ENCODE measurements around the gene PSG3. TPM values are rescaled to one million over a fixed set of nuclear protein-coding genes. Genes with fewer than 3 reads are reported as not detected.
"Not testable (repeated sequence)": the region's sequence is repeated elsewhere in the genome, so short reads cannot be mapped to it uniquely, and the experiment has no call there.

Gene PSG3
- total RNA-seq, 1 donor from 2014 or later: not detected

DNA sequence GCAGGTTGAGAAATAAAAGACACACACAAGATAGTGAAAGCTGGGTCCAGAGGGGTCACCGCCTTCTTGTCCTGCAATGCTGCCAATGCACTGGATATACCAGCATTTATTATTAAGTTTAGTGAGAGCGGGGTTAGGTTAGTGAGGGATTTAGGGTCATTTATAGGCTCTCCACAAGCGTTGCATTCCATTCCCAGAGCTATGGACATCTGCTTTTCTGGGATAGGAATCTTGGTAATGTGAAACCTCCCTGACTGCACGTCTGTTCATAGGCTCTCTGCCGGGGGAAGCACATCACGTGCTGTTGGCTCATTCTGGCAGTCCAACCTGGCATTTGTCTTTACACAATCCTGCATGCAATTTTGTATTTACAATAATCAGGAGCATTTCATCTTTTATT is 27.5 kb downstream of the PSG3 start:
- intact Hi-C loops (cut with DNase I); ATAC-seq; DNase-seq (ENCODE audit: missing footprints): not testable (repeated sequence)

DNA sequence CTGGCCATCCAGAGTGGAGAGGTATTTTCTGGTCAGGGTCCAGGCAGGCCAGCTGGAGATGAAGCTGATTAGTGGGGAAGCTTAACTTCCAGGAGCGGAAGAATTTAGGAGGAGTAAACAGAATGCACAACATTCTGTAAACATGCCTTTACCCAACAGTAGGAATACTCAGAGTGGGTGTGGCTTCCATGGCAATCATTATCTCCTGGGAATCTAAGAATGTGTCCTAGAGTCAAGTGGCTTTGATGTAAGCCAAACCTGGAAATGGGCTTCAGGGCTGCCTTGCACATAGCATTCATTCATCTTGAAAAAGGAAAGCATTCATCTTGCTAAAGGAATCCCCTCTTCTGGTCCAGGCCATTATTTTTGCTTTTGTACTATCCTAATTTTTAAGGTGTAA is 29.3 kb downstream of the PSG3 start:
- ATAC-seq; DNase-seq (ENCODE audit: missing footprints); intact Hi-C loops (cut with DNase I): not testable (repeated sequence)

DNA sequence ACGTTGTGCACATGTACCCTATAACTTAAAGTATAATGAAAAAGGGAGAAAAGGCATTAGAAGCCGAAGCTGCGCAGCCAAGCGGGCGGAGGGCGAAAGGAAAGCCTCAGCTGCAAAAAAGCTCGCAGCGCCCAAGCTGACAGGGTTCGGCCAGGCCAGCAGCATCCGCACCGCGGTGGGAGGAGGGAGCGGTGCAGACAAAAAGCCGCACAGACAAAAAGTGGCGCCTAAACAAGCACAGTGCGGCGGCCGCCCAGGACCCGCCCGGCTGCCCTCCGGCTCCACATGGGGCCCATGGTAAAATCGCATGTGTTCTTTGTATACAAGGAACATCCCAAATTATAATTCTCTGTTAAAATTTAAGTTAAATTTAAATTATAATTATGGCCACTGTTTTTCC is 42.4 kb downstream of the PSG3 start:
- intact Hi-C loops (cut with DNase I): no loop called here
- no peak for DNase-seq (ENCODE audit: missing footprints)
- no peak for ATAC-seq

DNA sequence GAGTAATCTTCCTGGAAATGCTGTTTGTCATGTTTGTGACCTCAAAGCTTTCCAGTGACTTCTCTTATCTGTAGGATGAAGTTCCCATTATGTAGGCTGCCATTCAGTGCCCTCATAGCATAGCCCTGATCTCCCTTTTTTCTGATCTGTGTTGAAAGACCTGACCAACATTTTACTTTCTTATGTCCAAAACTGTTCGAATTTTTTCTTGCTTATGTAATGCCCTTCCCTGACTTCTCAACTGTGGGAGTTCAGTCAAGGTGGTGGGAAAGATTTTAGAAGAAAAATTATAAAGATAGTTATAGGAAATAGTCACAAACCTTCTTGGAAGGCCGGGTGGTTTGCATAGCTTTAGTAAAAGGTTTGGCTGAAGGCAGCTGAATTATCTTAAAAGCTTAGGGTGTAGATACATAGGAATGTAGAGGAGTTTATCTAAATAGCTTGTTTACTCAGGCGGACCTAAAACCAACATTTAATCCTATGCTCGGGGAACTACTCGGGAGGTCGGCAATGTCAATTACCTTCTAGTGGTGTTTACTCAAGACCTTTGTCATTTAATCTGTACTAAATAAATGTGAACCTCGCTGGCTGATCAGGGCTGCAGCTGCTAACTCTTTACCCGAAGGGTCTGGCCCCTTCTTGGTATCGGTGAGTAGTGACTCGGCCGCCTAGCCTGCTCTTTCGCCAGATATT is 44.3 kb downstream of the PSG3 start:
- ATAC-seq (no peak), DNase-seq (ENCODE audit: missing footprints) (no peak)
- intact Hi-C loops (cut with DNase I): no loop called here

DNA sequence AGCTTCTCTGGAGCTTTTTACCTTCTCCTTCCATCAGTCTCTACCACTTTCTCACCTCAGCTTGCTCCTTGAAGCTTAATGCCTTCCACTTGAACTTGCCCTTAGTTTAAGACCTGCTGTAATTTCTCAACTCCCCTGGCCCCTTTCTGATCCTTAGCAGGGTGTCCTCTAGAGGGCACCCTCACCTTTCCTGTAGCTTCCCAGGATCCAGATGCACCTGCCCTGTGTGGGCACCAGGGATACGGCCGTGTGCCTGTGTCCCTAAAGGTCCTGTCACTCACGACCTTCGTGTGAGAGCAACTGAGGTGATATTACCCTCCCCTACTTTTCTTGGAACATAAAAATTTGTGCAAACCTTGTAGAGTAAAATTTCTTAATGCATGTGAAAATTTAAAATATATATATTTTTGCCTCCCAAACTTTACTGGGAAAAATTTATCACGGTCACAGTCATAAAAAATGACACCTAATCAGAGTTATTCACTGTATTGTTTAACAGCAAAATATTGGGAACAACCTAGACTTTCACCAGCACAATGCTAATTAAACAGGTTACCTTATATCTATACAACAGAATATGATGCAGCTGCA is 46.4 kb downstream of the PSG3 start:
- ATAC-seq: no peak
- DNase-seq (ENCODE audit: missing footprints): no peak
- intact Hi-C loops (cut with DNase I): no loop called here

DNA sequence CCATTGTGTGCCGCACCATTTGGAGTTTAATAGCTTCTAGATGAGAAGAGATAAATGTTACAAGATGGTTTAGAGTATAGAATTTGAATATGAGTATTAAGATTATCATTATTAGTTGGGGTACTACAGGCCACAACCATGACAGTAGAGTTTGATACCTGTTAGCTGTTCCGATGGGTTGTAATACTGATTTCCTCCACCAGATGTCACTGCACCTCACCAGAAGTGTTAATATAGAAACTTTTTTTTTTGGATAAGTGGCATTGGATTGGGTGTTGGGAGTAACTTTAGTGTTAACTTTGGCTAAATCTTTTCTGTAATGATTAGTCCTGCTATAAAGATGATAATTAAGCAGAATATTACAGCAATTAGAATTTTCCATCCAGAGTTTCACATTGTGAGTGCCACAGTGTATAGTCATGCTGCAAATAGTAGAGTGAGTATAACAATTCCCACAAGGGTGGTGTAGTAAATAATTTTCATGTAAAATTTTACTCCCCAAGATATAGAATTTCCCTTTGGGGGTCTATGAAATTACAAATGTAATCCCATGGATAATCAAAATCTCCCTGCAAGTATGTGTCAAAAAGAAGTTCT is 56.3 kb downstream of the PSG3 start:
- no peak for ATAC-seq
- intact Hi-C loops (cut with DNase I): no loop called here
- DNase-seq (ENCODE audit: missing footprints): no peak

DNA sequence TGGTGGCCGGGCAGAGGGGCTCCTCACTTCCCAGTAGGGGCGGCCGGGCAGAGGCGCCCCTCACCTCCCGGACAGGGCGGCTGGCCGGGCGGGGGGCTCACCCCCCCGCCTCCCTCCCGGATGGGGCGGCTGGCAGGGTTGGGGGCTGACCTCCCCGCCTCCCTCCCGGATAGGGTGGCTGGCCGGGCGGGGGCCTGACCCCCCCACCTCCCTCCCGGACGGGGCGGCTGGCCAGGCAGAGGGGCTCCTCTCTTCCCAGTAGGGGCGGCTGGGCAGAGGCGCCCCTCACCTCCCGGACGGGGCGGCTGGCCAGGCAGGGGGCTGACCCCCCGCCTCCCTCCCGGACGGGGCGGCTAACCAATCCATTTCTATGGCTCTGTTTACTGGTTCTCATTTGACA is 64.0 kb downstream of the PSG3 start:
- ATAC-seq; intact Hi-C loops (cut with DNase I); DNase-seq (ENCODE audit: missing footprints): not testable (repeated sequence)

DNA sequence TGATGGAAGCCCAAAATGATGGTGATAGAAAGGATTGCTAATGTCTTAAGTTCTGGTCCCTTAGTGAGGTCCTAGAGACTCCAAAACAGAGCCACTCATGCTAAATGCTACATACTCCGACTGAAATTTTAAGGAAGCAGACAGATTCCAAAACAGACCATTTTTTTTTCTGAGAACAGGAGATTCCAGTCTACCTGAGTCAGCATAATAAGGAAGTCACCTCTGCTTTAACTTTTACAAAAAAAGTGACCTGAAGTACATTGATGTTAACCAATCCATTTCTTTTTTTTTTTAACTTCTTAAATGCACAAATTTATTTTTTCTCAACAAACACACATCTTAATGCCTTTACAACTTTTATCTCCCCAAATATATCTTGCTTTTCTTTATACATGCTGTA is 65.7 kb downstream of the PSG3 start:
- DNase-seq (ENCODE audit: missing footprints); ATAC-seq; intact Hi-C loops (cut with DNase I): not testable (repeated sequence)

Other genes with a start within 250 kb of the PSG3 start
- gene CEACAM1, start 212.0 kb downstream of the PSG3 start, total RNA-seq: 4.3 TPM
- gene CEACAM8, start 145.6 kb downstream of the PSG3 start, total RNA-seq: not detected
- not detected for gene PSG8, start 25.2 kb upstream of the PSG3 start, total RNA-seq
- not detected for gene PSG1, start 139.2 kb upstream of the PSG3 start, total RNA-seq
- not detected for gene PSG6, start 177.4 kb upstream of the PSG3 start, total RNA-seq
- not detected for gene PSG7, start 196.7 kb upstream of the PSG3 start, total RNA-seq